SK-N-SH (cell line): ENCODE data around the gene PSAT1. TPM values are rescaled to one million over a fixed set of nuclear protein-coding genes. Genes with fewer than 3 reads are reported as not detected.
A peak's percentile ranks its signal among the peaks of the same experiment; 100 is the strongest.

Experiments used
- CTCF ChIA-PET: fragments of 300-600, 350-600 bp; formaldehyde crosslinking; extraction: SDS; loops from one replicate; lab custom pipeline; 2021; lab: Yijun Ruan, JAX
- POLR2A ChIA-PET: fragments of 350-600 bp; sonication (Branson Sonifier 250); formaldehyde crosslinking; extraction: SDS; loops from one replicate; lab custom pipeline; 2020; ENCODE audit warnings: antibody characterized with exemption, inconsistent platforms; lab: Yijun Ruan, JAX
- DNase-seq: peaks from one replicate; pipeline ENCODE4 v3.0.0; 2012
- H2AFZ ChIP-seq: fragments of 200-600 bp; sonication (generic); 2 replicates; pipeline ENCODE4 v1.8.1; 2016; ENCODE audit warnings: antibody characterized with exemption, mild to moderate bottlenecking, low read depth
- H3F3A ChIP-seq: fragments of 200-600 bp; sonication (generic); replicated peaks from 2 replicates; pipeline ENCODE3; 2016; ENCODE audit warnings: antibody characterized with exemption, mild to moderate bottlenecking; ENCODE audit not compliant: insufficient read depth
- H3K27ac ChIP-seq, 2 experiments: fragments of 200-500 bp in 1 of 2; fragments of 200-600 bp in 1 of 2; sonication (Bioruptor generic) in 1 of 2; sonication (generic), shearing (Covaris generic) in 1 of 2; 2 replicates each; pipeline versions ENCODE4 v1.5.1 to v1.6.1; 2014 to 2016; ENCODE audit warnings: low read depth in 2 of 2, inconsistent platforms in 1 of 2, low read length in 1 of 2, mild to moderate bottlenecking in 1 of 2, mixed read lengths in 1 of 2
- H3K27me3 ChIP-seq: fragments of 200-600 bp; sonication (generic), shearing (Covaris generic); 2 replicates; pipeline ENCODE4 v1.6.1; 2016; ENCODE audit warnings: mixed run types; ENCODE audit not compliant: insufficient read depth
- H3K36me3 ChIP-seq, 2 experiments: fragments of 200-500 bp in 1 of 2; fragments of 200-600 bp in 1 of 2; sonication (Bioruptor generic) in 1 of 2; sonication (generic) in 1 of 2; replicated peaks in 1 of 2; 2 replicates each; pipeline versions ENCODE3 to v1.5.1; 2014 to 2016; ENCODE audit warnings: low read length in 1 of 2, mild to moderate bottlenecking in 1 of 2; ENCODE audit not compliant: insufficient read depth in 2 of 2, control insufficient read depth in 1 of 2
- H3K4me1 ChIP-seq, 2 experiments: fragments of 200-500 bp in 1 of 2; fragments of 200-600 bp in 1 of 2; sonication (Bioruptor generic) in 1 of 2; sonication (generic), shearing (Covaris generic) in 1 of 2; 2 replicates each; pipeline versions ENCODE4 v1.5.1 to v1.6.1; 2014 to 2016; ENCODE audit warnings: low read depth in 1 of 2, low read length in 1 of 2, mixed run types in 1 of 2; ENCODE audit not compliant: insufficient read depth in 2 of 2, control insufficient read depth in 1 of 2
- H3K4me2 ChIP-seq: fragments of 200-600 bp; sonication (generic), shearing (Covaris generic); 2 replicates; pipeline ENCODE4 v1.6.1; 2017; ENCODE audit warnings: mixed run types
- H3K4me3 ChIP-seq, 2 experiments: fragments of 200-500 bp in 1 of 2; fragments of 200-600 bp in 1 of 2; sonication (Bioruptor generic) in 1 of 2; sonication (generic), shearing (Covaris generic) in 1 of 2; 2 replicates each; pipeline versions ENCODE4 v1.5.1 to v1.8.1; 2014 to 2016; ENCODE audit warnings: low read depth in 2 of 2, inconsistent platforms in 1 of 2, low read length in 1 of 2, mild to moderate bottlenecking in 1 of 2, mixed read lengths in 1 of 2, moderate library complexity in 1 of 2
- H3K79me2 ChIP-seq: fragments of 200-600 bp; sonication (generic); 2 replicates; pipeline ENCODE4 v1.8.1; 2017; ENCODE audit warnings: mild to moderate bottlenecking; ENCODE audit not compliant: insufficient read depth
- H3K9ac ChIP-seq: fragments of 200-600 bp; sonication (generic); 2 replicates; pipeline ENCODE4 v1.6.1; 2017; ENCODE audit warnings: mixed run types
- H3K9me2 ChIP-seq: fragments of 200-600 bp; sonication (generic); 2 replicates; pipeline ENCODE4 v1.6.1; 2017; ENCODE audit warnings: mixed run types
- H3K9me3 ChIP-seq: fragments of 200-600 bp; sonication (generic); 2 replicates; pipeline ENCODE4 v1.6.1; 2017; ENCODE audit warnings: mixed run types, mild to moderate bottlenecking, moderate library complexity
- H4K20me1 ChIP-seq: fragments of 200-600 bp; sonication (generic); 2 replicates; pipeline ENCODE4 v1.6.1; 2017; ENCODE audit warnings: mild to moderate bottlenecking, mixed run types; ENCODE audit not compliant: insufficient read depth
- GATA2 ChIP-seq: sonication (generic); formaldehyde crosslinking; IDR thresholded peaks from 2 replicates; pipeline ENCODE4 v1.5.0; 2020; ENCODE audit warnings: mild to moderate bottlenecking, missing genetic modification reagents
- MEF2A ChIP-seq: IDR thresholded peaks from 2 replicates; pipeline ENCODE4 v1.4.0; 2012; ENCODE audit warnings: low read depth, borderline replicate concordance
- MXI1 ChIP-seq: IDR thresholded peaks from 2 replicates; pipeline ENCODE4 v1.6.1; 2012; ENCODE audit warnings: mild to moderate bottlenecking, low read depth, low read length, improper control_type of control experiment
- RCOR1 ChIP-seq: fragments of 150-350 bp; IDR thresholded peaks from 2 replicates; pipeline ENCODE4 v1.6.1; 2017; ENCODE audit warnings: antibody characterized with exemption, low read length
- RFX5 ChIP-seq: IDR thresholded peaks from 2 replicates; pipeline ENCODE4 v1.6.1; 2012; ENCODE audit warnings: mild to moderate bottlenecking, improper control_type of control experiment, low read length
- RXRA ChIP-seq: IDR thresholded peaks from 2 replicates; pipeline ENCODE4 v1.4.0; 2012; ENCODE audit warnings: low read depth, mild to moderate bottlenecking, borderline replicate concordance
- WGBS: methylation state at CpG from one replicate; pipeline ENCODE4 v1.1.6; 2017; ENCODE audit warnings: low lambda C conversion rate; 5-methylcytosine and 5-hydroxymethylcytosine counted together
- polyA plus RNA-seq, 3 experiments: library from polyadenylated mRNA; depleted of rRNA; stranded (reverse); fragments of >200 nt; gene quantifications; 2 replicates each; pipeline ENCODE4 v1.2.3, GENCODE V29; 2012
- TF ChIP-seq, protein P1 (sequence below): IDR thresholded peaks from 2 replicates; pipeline ENCODE4 v1.4.0; 2012; ENCODE audit warnings: low read depth, borderline replicate concordance
- TF ChIP-seq, protein P2 (sequence below): fragments of 200-600 bp; sonication (generic); IDR thresholded peaks from 2 replicates; pipeline ENCODE4 v1.6.1; 2017; ENCODE audit warnings: antibody characterized with exemption, mild to moderate bottlenecking, moderate library complexity
- TF ChIP-seq, protein P3 (sequence below): IDR thresholded peaks from 2 replicates; pipeline ENCODE4 v1.6.1; 2012; ENCODE audit warnings: mild to moderate bottlenecking, low read depth, low read length, moderate library complexity

Gene PSAT1
- polyA plus RNA-seq, 1 of the 3 experiments (the other 2 are of a cell fraction) = 37.0 TPM

DNA sequence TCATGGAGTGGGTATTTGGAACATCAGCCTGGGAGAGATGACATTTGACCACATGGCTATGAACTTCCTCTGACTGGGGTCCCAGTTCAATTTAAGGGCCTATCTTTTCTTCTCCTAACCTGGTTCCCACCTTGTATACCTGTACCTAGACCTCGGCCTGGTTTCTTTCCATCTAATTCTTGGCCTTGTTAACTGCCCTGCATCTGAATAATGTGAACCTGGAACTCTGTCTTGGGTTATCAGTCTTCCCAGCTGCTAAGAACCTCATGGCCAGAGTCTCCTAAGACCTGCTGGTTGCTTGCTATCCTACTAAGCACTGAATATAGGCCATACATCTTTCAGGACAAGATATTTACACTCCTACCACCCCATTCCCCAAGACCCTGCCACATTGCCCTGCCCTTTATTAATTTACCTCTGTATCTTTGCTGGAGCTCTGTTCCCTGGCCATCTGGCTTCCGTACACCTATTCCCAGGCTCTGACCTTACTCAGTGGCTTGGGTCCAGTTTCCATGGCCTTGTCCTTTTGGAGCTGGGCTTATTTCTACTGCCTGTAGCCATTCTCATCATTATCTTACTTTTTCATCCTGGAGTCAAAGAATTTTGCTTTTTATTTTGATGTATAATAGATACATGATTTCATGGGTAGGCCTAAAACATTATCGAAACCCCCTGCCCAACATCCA lies 6.6 kb downstream of the PSAT1 start:
- WGBS = 95% methylated on average over 3 of the region's 3 CpGs
- H3K79me2 ChIP-seq = no peaks in the 10 kb centered on the region; the same call in 1 of the 2 replicates
- TF ChIP-seq, protein P1, sequence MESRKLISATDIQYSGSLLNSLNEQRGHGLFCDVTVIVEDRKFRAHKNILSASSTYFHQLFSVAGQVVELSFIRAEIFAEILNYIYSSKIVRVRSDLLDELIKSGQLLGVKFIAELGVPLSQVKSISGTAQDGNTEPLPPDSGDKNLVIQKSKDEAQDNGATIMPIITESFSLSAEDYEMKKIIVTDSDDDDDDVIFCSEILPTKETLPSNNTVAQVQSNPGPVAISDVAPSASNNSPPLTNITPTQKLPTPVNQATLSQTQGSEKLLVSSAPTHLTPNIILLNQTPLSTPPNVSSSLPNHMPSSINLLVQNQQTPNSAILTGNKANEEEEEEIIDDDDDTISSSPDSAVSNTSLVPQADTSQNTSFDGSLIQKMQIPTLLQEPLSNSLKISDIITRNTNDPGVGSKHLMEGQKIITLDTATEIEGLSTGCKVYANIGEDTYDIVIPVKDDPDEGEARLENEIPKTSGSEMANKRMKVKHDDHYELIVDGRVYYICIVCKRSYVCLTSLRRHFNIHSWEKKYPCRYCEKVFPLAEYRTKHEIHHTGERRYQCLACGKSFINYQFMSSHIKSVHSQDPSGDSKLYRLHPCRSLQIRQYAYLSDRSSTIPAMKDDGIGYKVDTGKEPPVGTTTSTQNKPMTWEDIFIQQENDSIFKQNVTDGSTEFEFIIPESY = no peak
- TF ChIP-seq GATA2 = peak; percentile 8; the same call in 1 of the 2 replicates
- TF ChIP-seq, protein P2, sequence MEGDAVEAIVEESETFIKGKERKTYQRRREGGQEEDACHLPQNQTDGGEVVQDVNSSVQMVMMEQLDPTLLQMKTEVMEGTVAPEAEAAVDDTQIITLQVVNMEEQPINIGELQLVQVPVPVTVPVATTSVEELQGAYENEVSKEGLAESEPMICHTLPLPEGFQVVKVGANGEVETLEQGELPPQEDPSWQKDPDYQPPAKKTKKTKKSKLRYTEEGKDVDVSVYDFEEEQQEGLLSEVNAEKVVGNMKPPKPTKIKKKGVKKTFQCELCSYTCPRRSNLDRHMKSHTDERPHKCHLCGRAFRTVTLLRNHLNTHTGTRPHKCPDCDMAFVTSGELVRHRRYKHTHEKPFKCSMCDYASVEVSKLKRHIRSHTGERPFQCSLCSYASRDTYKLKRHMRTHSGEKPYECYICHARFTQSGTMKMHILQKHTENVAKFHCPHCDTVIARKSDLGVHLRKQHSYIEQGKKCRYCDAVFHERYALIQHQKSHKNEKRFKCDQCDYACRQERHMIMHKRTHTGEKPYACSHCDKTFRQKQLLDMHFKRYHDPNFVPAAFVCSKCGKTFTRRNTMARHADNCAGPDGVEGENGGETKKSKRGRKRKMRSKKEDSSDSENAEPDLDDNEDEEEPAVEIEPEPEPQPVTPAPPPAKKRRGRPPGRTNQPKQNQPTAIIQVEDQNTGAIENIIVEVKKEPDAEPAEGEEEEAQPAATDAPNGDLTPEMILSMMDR = no peak
- TF ChIP-seq, protein P3, sequence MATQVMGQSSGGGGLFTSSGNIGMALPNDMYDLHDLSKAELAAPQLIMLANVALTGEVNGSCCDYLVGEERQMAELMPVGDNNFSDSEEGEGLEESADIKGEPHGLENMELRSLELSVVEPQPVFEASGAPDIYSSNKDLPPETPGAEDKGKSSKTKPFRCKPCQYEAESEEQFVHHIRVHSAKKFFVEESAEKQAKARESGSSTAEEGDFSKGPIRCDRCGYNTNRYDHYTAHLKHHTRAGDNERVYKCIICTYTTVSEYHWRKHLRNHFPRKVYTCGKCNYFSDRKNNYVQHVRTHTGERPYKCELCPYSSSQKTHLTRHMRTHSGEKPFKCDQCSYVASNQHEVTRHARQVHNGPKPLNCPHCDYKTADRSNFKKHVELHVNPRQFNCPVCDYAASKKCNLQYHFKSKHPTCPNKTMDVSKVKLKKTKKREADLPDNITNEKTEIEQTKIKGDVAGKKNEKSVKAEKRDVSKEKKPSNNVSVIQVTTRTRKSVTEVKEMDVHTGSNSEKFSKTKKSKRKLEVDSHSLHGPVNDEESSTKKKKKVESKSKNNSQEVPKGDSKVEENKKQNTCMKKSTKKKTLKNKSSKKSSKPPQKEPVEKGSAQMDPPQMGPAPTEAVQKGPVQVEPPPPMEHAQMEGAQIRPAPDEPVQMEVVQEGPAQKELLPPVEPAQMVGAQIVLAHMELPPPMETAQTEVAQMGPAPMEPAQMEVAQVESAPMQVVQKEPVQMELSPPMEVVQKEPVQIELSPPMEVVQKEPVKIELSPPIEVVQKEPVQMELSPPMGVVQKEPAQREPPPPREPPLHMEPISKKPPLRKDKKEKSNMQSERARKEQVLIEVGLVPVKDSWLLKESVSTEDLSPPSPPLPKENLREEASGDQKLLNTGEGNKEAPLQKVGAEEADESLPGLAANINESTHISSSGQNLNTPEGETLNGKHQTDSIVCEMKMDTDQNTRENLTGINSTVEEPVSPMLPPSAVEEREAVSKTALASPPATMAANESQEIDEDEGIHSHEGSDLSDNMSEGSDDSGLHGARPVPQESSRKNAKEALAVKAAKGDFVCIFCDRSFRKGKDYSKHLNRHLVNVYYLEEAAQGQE = no peak
- no peak for TF ChIP-seq MEF2A
- peak; percentile 19; the same call in 1 of the 2 replicates for TF ChIP-seq RCOR1
- no peak for TF ChIP-seq RXRA
- TF ChIP-seq RFX5 = no peak
- no peak for TF ChIP-seq MXI1

More for the DNA sequence above, 6.6 kb downstream of the PSAT1 start:
- no peak for DNase-seq
- POLR2A ChIA-PET = interaction anchor here (1.2 kb wide), 1 partner anchor 12 kb away, joined by 4 read pairs; no protein-coding TSS in a partner anchor
- H3K9me3 ChIP-seq = no peaks in the 10 kb centered on the region
- H3K4me3 ChIP-seq = no peak overlapping the region
- no peak overlapping the region for H2AFZ ChIP-seq
- no peak overlapping the region for H3K4me2 ChIP-seq
- CTCF ChIA-PET = interaction anchor here (1.4 to 2.3 kb wide), 2 partner anchors 65 to 66 kb away, joined by 3 to 7 read pairs; no protein-coding TSS in a partner anchor
- H4K20me1 ChIP-seq = no peaks in the 10 kb centered on the region
- H3K4me1 ChIP-seq = peaks cover 0 to 29% of the 10 kb centered on the region in 2 experiments; a peak in 2 of 4 replicates
- H3K9ac ChIP-seq = no peak overlapping the region
- peaks cover 31 to 61% of the 10 kb centered on the region in 2 experiments for H3K36me3 ChIP-seq
- peak overlapping the region in 1 of 2 experiments; percentile 3; a peak in 1 of 4 replicates for H3K27ac ChIP-seq
- H3F3A ChIP-seq = no peaks in the 10 kb centered on the region
- no peaks in the 10 kb centered on the region for H3K27me3 ChIP-seq
- no peaks in the 10 kb centered on the region for H3K9me2 ChIP-seq
